Neural cell (in vitro differentiated cells): ENCODE results near the gene BRD9. TPM values are rescaled to one million over a fixed set of nuclear protein-coding genes. Genes with fewer than 3 reads are reported as not detected.

Experiments
- H2AFZ ChIP-seq: fragments of 200-600, 300-800 bp; sonication (generic), shearing (Covaris generic); 2 replicates; pipeline ENCODE4 v1.6.0; 2014; ENCODE audit warnings: low read depth, mild to moderate bottlenecking, antibody characterized with exemption, low read length, moderate library complexity
- H3F3A ChIP-seq: fragments of 200-600 bp; shearing (Covaris generic); 2 replicates; pipeline ENCODE4 v1.6.1; 2016; ENCODE audit warnings: mild to moderate bottlenecking, moderate library complexity, mixed read lengths, antibody characterized with exemption, low read length; ENCODE audit not compliant: insufficient read depth, poor library complexity, severe bottlenecking
- H3K27ac ChIP-seq: fragments of 200-600, 300-800 bp; sonication (generic), shearing (Covaris generic); 2 replicates; pipeline ENCODE4 v1.5.1; 2014; ENCODE audit warnings: mild to moderate bottlenecking, low read length, moderate library complexity
- H3K27me3 ChIP-seq: fragments of 300-800, 200-600 bp; sonication (generic), shearing (Covaris generic); 2 replicates; pipeline ENCODE4 v1.6.0; 2014; ENCODE audit warnings: mild to moderate bottlenecking, low read depth, low read length, moderate library complexity; ENCODE audit not compliant: insufficient read depth
- H3K36me3 ChIP-seq: fragments of 300-800, 200-600 bp; sonication (generic), shearing (Covaris generic); 2 replicates; pipeline ENCODE4 v1.5.1; 2014; ENCODE audit warnings: mild to moderate bottlenecking, antibody characterized with exemption, low read length, moderate library complexity; ENCODE audit not compliant: insufficient read depth
- H3K4me2 ChIP-seq: fragments of 300-800, 200-600 bp; sonication (generic), shearing (Covaris generic); 2 replicates; pipeline ENCODE4 v1.6.0; 2014; ENCODE audit warnings: mild to moderate bottlenecking, low read length
- H3K4me3 ChIP-seq: fragments of 300-800, 200-600 bp; sonication (generic), shearing (Covaris generic); 2 replicates; pipeline ENCODE4 v1.5.1; 2014; ENCODE audit warnings: mild to moderate bottlenecking, low read length, moderate library complexity
- H3K79me2 ChIP-seq: fragments of 200-600 bp; shearing (Covaris generic); replicated peaks from 2 replicates; pipeline ENCODE4 v1.6.0; 2014; ENCODE audit warnings: mild to moderate bottlenecking, low read length, moderate library complexity; ENCODE audit not compliant: insufficient read depth
- H3K9ac ChIP-seq: fragments of 300-800, 200-600 bp; sonication (generic), shearing (Covaris generic); 2 replicates; pipeline ENCODE4 v1.6.1; 2016; ENCODE audit warnings: mild to moderate bottlenecking, low read length, mixed read lengths
- H3K9me2 ChIP-seq: fragments of 200-600 bp; shearing (Covaris generic); 2 replicates; pipeline ENCODE4 v1.6.1; 2016; ENCODE audit warnings: mild to moderate bottlenecking, low read length, mixed read lengths; ENCODE audit not compliant: insufficient read depth
- H3K9me3 ChIP-seq: fragments of 200-600, 300-800 bp; sonication (generic), shearing (Covaris generic); 2 replicates; pipeline ENCODE4 v1.6.1; 2016; ENCODE audit warnings: mild to moderate bottlenecking, mixed run types, low read length, moderate library complexity, mixed read lengths
- H4K20me1 ChIP-seq: fragments of 200-600 bp; shearing (Covaris generic); 2 replicates; pipeline ENCODE4 v1.6.1; 2016; ENCODE audit warnings: mild to moderate bottlenecking, mixed run types; ENCODE audit not compliant: insufficient read depth
- CTCF ChIP-seq: fragments of 450-650 bp; IDR thresholded peaks from 2 replicates; pipeline ENCODE4 v1.5.1; 2014; ENCODE audit warnings: antibody characterized with exemption, mild to moderate bottlenecking, moderate library complexity; ENCODE audit not compliant: poor library complexity, severe bottlenecking
- EP300 ChIP-seq: fragments of 450-650 bp; conservative IDR thresholded peaks from 2 replicates; pipeline ENCODE4 v1.6.1; 2014; ENCODE audit warnings: antibody characterized with exemption, mild to moderate bottlenecking, moderate library complexity; ENCODE audit not compliant: poor library complexity, severe bottlenecking
- EZH2 ChIP-seq: fragments of 200-600, 300-800 bp; shearing (Covaris generic), sonication (generic); IDR thresholded peaks from 2 replicates; pipeline ENCODE4 v1.6.1; 2014; ENCODE audit warnings: antibody characterized with exemption, low read length, borderline replicate concordance, mild to moderate bottlenecking; ENCODE audit not compliant: insufficient read depth, poor library complexity, severe bottlenecking
- MXI1 ChIP-seq: fragments of 450-650 bp; conservative IDR thresholded peaks from 2 replicates; pipeline ENCODE4 v1.6.1; 2014; ENCODE audit warnings: antibody characterized with exemption, mild to moderate bottlenecking; ENCODE audit not compliant: poor library complexity, severe bottlenecking
- POLR2AphosphoS5 ChIP-seq: IDR thresholded peaks from 2 replicates; pipeline ENCODE4 v1.6.1; 2012
- RAD21 ChIP-seq: fragments of 450-650 bp; conservative IDR thresholded peaks from 2 replicates; pipeline ENCODE4 v1.6.1; 2014; ENCODE audit warnings: antibody characterized with exemption, mild to moderate bottlenecking, moderate library complexity
- REST ChIP-seq: IDR thresholded peaks from 2 replicates; pipeline ENCODE4 v1.6.1; 2012; ENCODE audit warnings: borderline replicate concordance
- SMC3 ChIP-seq: fragments of 450-650 bp; conservative IDR thresholded peaks from 2 replicates; pipeline ENCODE4 v1.6.1; 2014; ENCODE audit warnings: antibody characterized with exemption, mild to moderate bottlenecking, moderate library complexity; ENCODE audit not compliant: poor library complexity
- TAF1 ChIP-seq: IDR thresholded peaks from 2 replicates; pipeline ENCODE4 v1.6.1; 2012; ENCODE audit warnings: low read depth
- polyA plus RNA-seq: library from polyadenylated mRNA; depleted of rRNA; stranded (reverse); fragments of >200 nt; gene quantifications from 2 replicates; pipeline ENCODE4 v1.2.3, GENCODE V29; 2014

BRD9 gene
- polyA plus RNA-seq, 1 donor from 2014 or later: 50.4 TPM

GRCh38 chr5:871596-872298 lies 20.9 kb downstream of the BRD9 start:
- H4K20me1 ChIP-seq: no peaks in the 10 kb centered on the region
- H3K9ac ChIP-seq: no peak overlapping the region
- no peak overlapping the region for H3K4me3 ChIP-seq
- H3K9me2 ChIP-seq: no peaks in the 10 kb centered on the region
- H3K27ac ChIP-seq: no peak overlapping the region
- H3K79me2 ChIP-seq: no peaks in the 10 kb centered on the region
- H3K9me3 ChIP-seq: no peaks in the 10 kb centered on the region
- H2AFZ ChIP-seq: no peak overlapping the region
- H3K36me3 ChIP-seq: no peaks in the 10 kb centered on the region
- no peaks in the 10 kb centered on the region for H3K27me3 ChIP-seq
- H3F3A ChIP-seq: no peaks in the 10 kb centered on the region
- H3K4me2 ChIP-seq: no peak overlapping the region
- TF ChIP-seq REST: no peak
- no peak for TF ChIP-seq SMC3
- no peak for TF ChIP-seq EP300
- TF ChIP-seq MXI1: no peak
- TF ChIP-seq EZH2: no peak
- TF ChIP-seq POLR2AphosphoS5: no peak
- TF ChIP-seq RAD21: no peak
- no peak for TF ChIP-seq TAF1
- TF ChIP-seq CTCF: no peak

DNA sequence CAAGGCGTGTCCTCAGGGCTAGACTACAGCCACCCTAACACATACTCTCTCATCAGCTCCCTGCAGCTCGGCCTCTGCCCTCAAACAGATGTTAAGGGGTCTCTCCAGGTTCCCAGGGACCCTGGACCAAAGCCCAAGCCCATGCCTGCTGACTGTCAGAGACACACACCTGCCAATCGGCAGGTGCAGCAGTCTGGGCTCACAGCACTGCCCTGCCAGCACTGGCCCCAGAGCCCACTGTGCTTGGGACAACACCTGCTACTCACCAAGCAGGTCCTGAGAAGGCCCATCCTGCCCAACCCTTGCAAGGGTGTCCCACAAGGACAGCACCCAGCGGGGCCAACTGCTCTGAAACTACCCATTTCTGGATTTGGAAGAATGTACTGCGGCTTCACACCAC lies 21.6 kb downstream of the BRD9 start:
- Histone ChIP-seq H3K27me3 (no peaks in the 10 kb centered on the region), H3K36me3 (no peaks in the 10 kb centered on the region), H3K9me2 (no peaks in the 10 kb centered on the region)

More for the DNA sequence above, 21.6 kb downstream of the BRD9 start:
- H2AFZ ChIP-seq: no peak overlapping the region
- no peaks in the 10 kb centered on the region for H3F3A ChIP-seq
- no peak overlapping the region for H3K27ac ChIP-seq
- H3K4me2 ChIP-seq: no peak overlapping the region
- no peaks in the 10 kb centered on the region for H3K9me3 ChIP-seq
- no peaks in the 10 kb centered on the region for H4K20me1 ChIP-seq
- no peak overlapping the region for H3K4me3 ChIP-seq
- no peaks in the 10 kb centered on the region for H3K79me2 ChIP-seq
- no peak for TF ChIP-seq CTCF
- no peak for TF ChIP-seq RAD21
- TF ChIP-seq POLR2AphosphoS5: no peak
- TF ChIP-seq TAF1: no peak
- no peak for TF ChIP-seq EP300
- TF ChIP-seq REST: no peak
- no peak for TF ChIP-seq EZH2
- no peak for TF ChIP-seq MXI1
- no peak overlapping the region for H3K9ac ChIP-seq
